Measurements from ENCODE around the gene UXS1.

- no peak for TF ChIP-seq CTCF (IDR thresholded peaks at IDR 0.05; ENCODE audit: low read depth, low read length)
- TF ChIP-seq EZH2phosphoT487 (IDR thresholded peaks at IDR 0.05; ENCODE audit: low read depth) = no peak
Measured at GRCh38 chr2:106116248-106116647, 77.9 kb downstream of the UXS1 start.
